NCI-H748 (cell line): Measurements from ENCODE around the gene ANKS3.

ENCODE experiments used
- DNase-seq: peaks from one replicate; lab custom pipeline; 2025; ENCODE audit not compliant: unreplicated experiment; lab: John Stamatoyannopoulos, UW

Gene ANKS3

GRCh38 chr16:4673387-4674046, 60.6 kb downstream of the ANKS3 start:
- no peak for DNase-seq

GRCh38 chr16:4668313-4668960, 65.6 kb downstream of the ANKS3 start:
- no peak for DNase-seq

GRCh38 chr16:4667203-4667963, 66.7 kb downstream of the ANKS3 start:
- DNase-seq = no peak

GRCh38 chr16:4666537-4667202, 67.4 kb downstream of the ANKS3 start:
- no peak for DNase-seq

- DNase-seq = no peak
Measured at GRCh38 chr16:4664538-4665418, 69.3 kb downstream of the ANKS3 start.

- no peak for DNase-seq
Measured at GRCh38 chr16:4663777-4664465, 70.2 kb downstream of the ANKS3 start.

GRCh38 chr16:4663465-4663776, 70.7 kb downstream of the ANKS3 start:
- peak; percentile 2 for DNase-seq

- no peak for DNase-seq
Measured at GRCh38 chr16:4661661-4662060, 72.4 kb downstream of the ANKS3 start.

GRCh38 chr16:4660454-4661007, 73.5 kb downstream of the ANKS3 start:
- peak; percentile 38 for DNase-seq

GRCh38 chr16:4659363-4660353, 74.4 kb downstream of the ANKS3 start:
- DNase-seq = no peak

- no peak for DNase-seq
Measured at GRCh38 chr16:4656695-4657686, 77.1 kb downstream of the ANKS3 start.

- DNase-seq = no peak
Measured at GRCh38 chr16:4656221-4656620, 77.8 kb downstream of the ANKS3 start.

GRCh38 chr16:4655801-4656200, 78.3 kb downstream of the ANKS3 start:
- DNase-seq = no peak

GRCh38 chr16:4654964-4655590, 79.0 kb downstream of the ANKS3 start:
- no peak for DNase-seq

GRCh38 chr16:4654011-4654963, 79.8 kb downstream of the ANKS3 start:
- DNase-seq = no peak

GRCh38 chr16:4652561-4652960, 81.5 kb downstream of the ANKS3 start:
- DNase-seq = no peak
